IPS DF 6.9 (cell line): ENCODE results near the gene PHYKPL.
"Not testable (repeated sequence)": the region's sequence is repeated elsewhere in the genome, so short reads cannot be mapped to it uniquely, and the experiment has no call there.

Experiments
- DNase-seq: peaks from one replicate; pipeline ENCODE4 v3.0.0-alpha.2; 2013; ENCODE audit warnings: low read depth, low spot score
- H3K27ac ChIP-seq: one replicate; pipeline ENCODE4 v1.5.1; 2013; ENCODE audit warnings: low read length, control low read depth
- H3K27me3 ChIP-seq: 2 replicates; pipeline ENCODE4 v1.6.1; 2013; ENCODE audit warnings: mild to moderate bottlenecking, low read length; ENCODE audit not compliant: control insufficient read depth, insufficient read depth
- H3K36me3 ChIP-seq: 2 replicates; pipeline ENCODE4 v1.6.1; 2013; ENCODE audit warnings: low read length; ENCODE audit not compliant: control insufficient read depth, insufficient read depth
- H3K4me1 ChIP-seq: 2 replicates; pipeline ENCODE4 v1.6.1; 2013; ENCODE audit warnings: low read length; ENCODE audit not compliant: control insufficient read depth, insufficient read depth
- H3K4me3 ChIP-seq: 2 replicates; pipeline ENCODE4 v1.5.1; 2013; ENCODE audit warnings: mild to moderate bottlenecking, low read length
- H3K9me3 ChIP-seq: 2 replicates; pipeline ENCODE4 v1.6.1; 2013; ENCODE audit warnings: low read length, inconsistent platforms; ENCODE audit not compliant: control insufficient read depth, insufficient read depth
- WGBS: extraction: QIAGEN DNeasy Blood & Tissue Kit; methylation state at CpG from one replicate; pipeline ENCODE4 v1.1.7; 2013; ENCODE audit warnings: mixed read lengths, missing lambda C conversion rate; ENCODE audit not compliant: insufficient read length, insufficient coverage; 5-methylcytosine and 5-hydroxymethylcytosine counted together

PHYKPL gene

DNA sequence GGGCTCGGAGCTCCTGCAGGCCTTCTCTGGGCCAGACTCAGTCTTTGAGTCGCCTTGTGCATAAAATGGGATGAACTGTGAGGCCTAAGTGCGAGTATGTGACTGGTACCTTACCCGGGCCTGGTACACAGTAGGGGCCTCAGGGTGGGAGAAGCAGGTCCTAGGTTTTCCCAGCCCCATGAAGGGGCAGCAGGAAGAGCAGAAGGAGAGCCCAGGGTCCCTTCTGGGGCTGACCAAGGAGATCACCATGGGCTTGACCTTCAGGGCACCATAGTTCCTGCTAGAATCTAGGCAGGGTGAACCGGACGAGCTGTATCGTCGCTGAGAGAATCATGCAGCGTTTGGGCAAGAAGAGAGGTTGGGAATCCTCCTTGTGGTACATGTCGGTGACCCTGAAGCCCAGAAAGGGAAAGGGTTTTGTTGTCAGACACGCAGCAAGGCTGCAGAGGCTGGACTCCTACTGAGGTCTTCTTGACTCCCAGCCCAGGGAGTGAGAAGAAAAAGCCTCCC is 373 bp upstream of the PHYKPL start:
- Histone ChIP-seq H3K27me3 (no peaks in the 10 kb centered on the region), H3K4me3 (peak overlapping the region; percentile 62; the same call in 1 of the 2 replicates), H3K4me1 (peaks cover 3% of the 10 kb centered on the region; the same call in 1 of the 2 replicates), H3K9me3 (no peaks in the 10 kb centered on the region), H3K36me3 (peaks cover 3% of the 10 kb centered on the region), H3K27ac (no peak overlapping the region)
- DNase-seq: no peak
- no CpG with 5 or more reads among the region's 11 CpGs for WGBS

DNA sequence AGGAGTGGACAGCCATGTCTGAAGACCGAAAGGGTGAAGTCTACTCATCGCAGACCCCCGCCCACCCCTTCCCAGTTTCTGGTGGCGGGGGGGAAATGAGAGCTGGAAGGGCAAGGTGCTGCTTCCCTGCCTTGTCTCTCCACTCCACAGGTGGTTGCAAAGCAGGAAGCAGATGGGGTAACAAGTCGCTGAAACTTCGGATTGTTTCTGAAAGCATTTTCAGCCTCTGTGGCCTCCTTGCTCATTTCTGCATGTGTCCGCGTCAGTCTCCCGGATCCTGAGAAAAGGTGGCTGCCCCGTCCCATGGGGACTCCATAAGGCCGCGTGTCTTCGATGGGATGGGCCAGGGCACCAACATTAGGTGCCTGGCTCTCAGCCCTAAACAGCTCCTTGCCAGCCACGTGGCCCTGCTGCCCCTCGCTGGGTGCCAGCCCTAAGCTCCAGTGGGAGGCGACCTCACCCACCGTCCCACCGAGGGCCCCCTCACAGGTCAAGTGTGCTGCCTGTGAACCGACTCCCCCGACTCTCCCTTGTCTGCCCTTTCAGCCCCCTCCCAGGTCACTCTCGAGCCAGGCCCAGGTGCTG is 971 bp downstream of the PHYKPL start:
- H3K27ac ChIP-seq: no peak overlapping the region
- H3K9me3 ChIP-seq: no peaks in the 10 kb centered on the region
- no peak for DNase-seq
- H3K27me3 ChIP-seq: no peaks in the 10 kb centered on the region
- peaks cover 3% of the 10 kb centered on the region; the same call in 1 of the 2 replicates for H3K4me1 ChIP-seq
- peaks cover 7% of the 10 kb centered on the region for H3K36me3 ChIP-seq
- WGBS: no CpG with 5 or more reads among the region's 21 CpGs
- H3K4me3 ChIP-seq: peak overlapping the region; percentile 62; the same call in 1 of the 2 replicates

DNA sequence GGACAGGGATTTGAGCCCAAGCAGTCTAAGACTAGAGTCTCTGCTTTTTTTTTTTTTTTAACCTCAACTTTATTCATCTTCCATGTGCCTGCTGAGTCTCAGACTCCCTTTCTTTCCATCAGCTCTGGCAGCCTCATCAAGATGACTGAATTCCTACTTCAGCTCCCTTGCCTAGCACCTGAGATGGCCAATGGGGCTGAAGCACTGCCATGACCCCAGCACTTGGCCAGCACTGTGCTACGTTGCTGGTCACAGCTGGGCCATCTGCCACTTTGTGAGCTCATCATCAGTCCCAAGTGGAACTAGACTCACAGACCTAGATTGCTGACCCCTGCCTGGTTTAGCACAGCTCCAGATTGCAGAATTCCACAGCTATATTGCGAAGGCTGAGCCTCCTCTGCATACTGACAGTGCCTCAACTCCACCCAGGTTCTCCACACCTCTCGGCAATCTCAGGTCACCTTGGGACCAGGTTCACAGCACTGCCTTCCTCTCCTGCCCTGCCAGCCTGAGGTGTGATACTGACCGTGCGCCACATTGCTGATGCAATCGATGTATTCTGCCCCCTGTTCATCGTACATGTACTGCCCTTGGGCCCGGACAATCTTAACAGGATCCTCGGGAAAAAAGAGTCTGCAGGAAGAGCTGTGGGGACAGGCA is 1.6 kb downstream of the PHYKPL start:
- H3K36me3 ChIP-seq: peaks cover 7% of the 10 kb centered on the region
- DNase-seq: no peak
- H3K4me1 ChIP-seq: peaks cover 3% of the 10 kb centered on the region; the same call in 1 of the 2 replicates
- no peak overlapping the region for H3K4me3 ChIP-seq
- WGBS: no CpG with 5 or more reads among the region's 9 CpGs
- H3K9me3 ChIP-seq: no peaks in the 10 kb centered on the region
- no peaks in the 10 kb centered on the region for H3K27me3 ChIP-seq
- H3K27ac ChIP-seq: no peak overlapping the region

DNA sequence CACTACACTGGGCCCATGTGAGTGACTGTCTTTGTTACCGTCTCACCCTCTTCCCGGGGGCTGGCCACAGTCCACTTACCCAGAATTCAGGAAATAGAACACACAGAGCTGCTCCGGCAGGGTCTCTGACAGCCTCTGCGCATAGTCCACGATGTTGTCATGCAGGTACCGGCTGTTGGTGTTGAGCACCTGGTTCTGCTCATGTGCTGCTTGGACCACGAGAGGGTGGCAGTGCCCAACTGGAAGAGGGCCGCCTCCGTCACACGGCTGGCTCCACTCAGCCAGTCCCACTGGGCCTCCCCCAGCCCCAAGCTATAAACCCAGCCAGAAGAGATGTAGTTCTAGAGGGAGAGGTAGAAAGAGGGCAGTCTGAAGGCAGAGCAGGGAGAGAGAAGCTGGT is 2.7 kb downstream of the PHYKPL start:
- no peak for DNase-seq
- WGBS: no CpG with 5 or more reads among the region's 10 CpGs
- Histone ChIP-seq H3K9me3 (no peaks in the 10 kb centered on the region), H3K4me1 (peaks cover 3% of the 10 kb centered on the region; the same call in 1 of the 2 replicates), H3K36me3 (peaks cover 9% of the 10 kb centered on the region), H3K4me3 (no peak overlapping the region), H3K27me3 (no peaks in the 10 kb centered on the region), H3K27ac (no peak overlapping the region)

GRCh38 chr5:178229111-178229510 is 3.5 kb downstream of the PHYKPL start:
- not testable (repeated sequence) for H3K27ac ChIP-seq, H3K27me3 ChIP-seq, H3K4me3 ChIP-seq, DNase-seq, H3K36me3 ChIP-seq, H3K4me1 ChIP-seq, H3K9me3 ChIP-seq
- no CpG with 5 or more reads among the region's 13 CpGs for WGBS

GRCh38 chr5:178228609-178229008 is 4.0 kb downstream of the PHYKPL start:
- H3K36me3 ChIP-seq: peaks cover 9% of the 10 kb centered on the region
- no peaks in the 10 kb centered on the region for H3K9me3 ChIP-seq
- H3K27me3 ChIP-seq: no peaks in the 10 kb centered on the region
- no CpG with 5 or more reads among the region's 11 CpGs for WGBS
- H3K27ac ChIP-seq: no peak overlapping the region
- H3K4me3 ChIP-seq: no peak overlapping the region
- DNase-seq: no peak
- H3K4me1 ChIP-seq: peaks cover 8% of the 10 kb centered on the region

DNA sequence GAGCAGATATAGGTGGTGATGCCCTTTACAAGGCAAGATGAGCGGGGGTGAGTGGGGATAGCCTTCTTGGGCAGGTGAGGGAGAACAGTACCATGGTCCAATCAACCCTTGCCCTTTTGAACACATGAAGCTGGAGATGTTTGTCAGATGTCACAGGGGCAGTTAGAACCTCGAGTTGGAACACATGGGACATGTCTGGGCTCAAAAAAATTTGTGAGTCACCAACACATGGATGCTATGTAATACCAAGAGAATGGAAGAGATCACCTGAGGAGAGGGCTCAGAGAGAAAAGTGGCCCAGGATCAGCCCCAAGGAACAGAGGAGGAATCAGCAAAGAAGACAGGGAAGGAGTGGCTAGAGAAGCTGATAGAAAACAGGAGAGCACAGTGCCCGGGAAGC is 4.7 kb downstream of the PHYKPL start:
- Histone ChIP-seq H3K36me3 (peaks cover 9% of the 10 kb centered on the region), H3K4me1 (peaks cover 8% of the 10 kb centered on the region), H3K9me3 (no peaks in the 10 kb centered on the region), H3K27me3 (no peaks in the 10 kb centered on the region), H3K27ac (no peak overlapping the region), H3K4me3 (no peak overlapping the region)
- DNase-seq: no peak
- no CpG with 5 or more reads among the region's 3 CpGs for WGBS

DNA sequence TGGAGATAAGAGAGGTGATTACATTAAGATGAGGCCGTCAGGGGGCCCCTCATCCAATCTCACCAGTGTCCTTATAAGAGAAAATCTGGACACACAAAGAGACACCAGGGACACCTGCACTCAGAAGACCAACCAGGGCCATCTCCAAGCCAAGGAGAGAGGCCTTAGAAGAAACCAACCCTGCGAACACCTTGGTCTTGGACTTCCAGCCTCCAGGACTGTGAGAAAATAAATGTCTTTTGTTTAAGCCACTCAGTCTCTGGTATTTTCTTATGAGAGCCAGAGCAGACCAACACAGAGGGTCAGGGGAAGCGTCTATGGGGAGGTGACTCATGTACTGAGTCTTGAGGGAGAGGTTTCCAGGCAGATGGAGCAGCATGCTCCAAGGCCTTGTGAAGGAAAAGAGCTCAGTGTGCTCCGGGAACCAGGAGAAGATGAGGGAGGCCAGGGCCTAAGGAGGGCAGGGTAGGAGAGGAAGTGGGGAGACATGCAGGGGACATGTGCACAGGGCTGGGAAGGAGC is 5.4 kb downstream of the PHYKPL start:
- no CpG with 5 or more reads among the region's 4 CpGs for WGBS
- H3K9me3 ChIP-seq: no peaks in the 10 kb centered on the region

DNA sequence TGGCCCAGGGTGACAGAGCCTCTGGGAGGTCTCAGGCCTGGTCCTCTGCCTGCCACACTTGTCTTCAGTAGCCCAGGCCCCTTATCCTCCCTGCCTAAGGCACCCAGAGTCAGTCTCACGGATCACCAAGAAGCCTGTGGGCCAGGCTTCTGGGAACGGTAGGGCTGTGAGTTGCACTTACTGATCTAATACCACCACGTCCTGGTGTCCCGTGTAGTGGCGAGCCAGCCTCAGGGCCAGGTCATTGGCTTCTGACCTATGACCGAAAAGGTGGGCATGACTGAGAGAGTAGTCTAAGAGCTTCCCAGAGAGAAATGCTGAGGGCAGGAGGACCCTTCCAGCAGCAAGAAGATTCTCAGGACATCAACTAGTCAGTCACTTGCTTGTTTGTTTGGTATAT is 7.4 kb downstream of the PHYKPL start:
- Histone ChIP-seq H3K9me3 (no peaks in the 10 kb centered on the region), H3K4me1 (peaks cover 6% of the 10 kb centered on the region), H3K27me3 (no peaks in the 10 kb centered on the region), H3K27ac (no peak overlapping the region), H3K4me3 (no peak overlapping the region), H3K36me3 (peaks cover 18% of the 10 kb centered on the region)
- WGBS: no CpG with 5 or more reads among the region's 6 CpGs
- no peak for DNase-seq

More for the DNA sequence above, 5.4 kb downstream of the PHYKPL start:
- Histone ChIP-seq H3K4me1 (peaks cover 8% of the 10 kb centered on the region), H3K36me3 (peaks cover 12% of the 10 kb centered on the region), H3K27me3 (no peaks in the 10 kb centered on the region), H3K4me3 (no peak overlapping the region), H3K27ac (no peak overlapping the region)
- DNase-seq: no peak

GRCh38 chr5:178224403-178224802 is 8.2 kb downstream of the PHYKPL start:
- H3K4me1 ChIP-seq: peaks cover 6% of the 10 kb centered on the region
- H3K4me3 ChIP-seq: no peak overlapping the region
- DNase-seq: no peak
- no peaks in the 10 kb centered on the region for H3K9me3 ChIP-seq
- no CpG with 5 or more reads among the region's 17 CpGs for WGBS
- H3K36me3 ChIP-seq: peaks cover 15% of the 10 kb centered on the region
- H3K27me3 ChIP-seq: no peaks in the 10 kb centered on the region
- H3K27ac ChIP-seq: no peak overlapping the region
